Dermis blood vessel endothelial cell (primary cell): ENCODE measurements around the gene TYMP. TPM values are rescaled to one million over a fixed set of nuclear protein-coding genes. Genes with fewer than 3 reads are reported as not detected.
"Not testable (repeated sequence)": the region's sequence is repeated elsewhere in the genome, so short reads cannot be mapped to it uniquely, and the experiment has no call there.

Experiments
- DNase-seq: peaks from one replicate; pipeline ENCODE4 v3.0.0; 2010
- total RNA-seq: library from RNA; depleted of rRNA; stranded (reverse); fragments of >200 nt; gene quantifications from 2 replicates; pipeline ENCODE4 v1.2.3, GENCODE V29; 2014

Gene TYMP
- total RNA-seq, 1 donor from 2014 or later, result 53.1 TPM

GRCh38 chr22:50523806-50524675, 5.8 kb downstream of the TYMP start:
- no peak for DNase-seq

GRCh38 chr22:50523458-50523805, 6.4 kb downstream of the TYMP start:
- DNase-seq, result no peak

GRCh38 chr22:50522806-50523438, 6.9 kb downstream of the TYMP start:
- DNase-seq, result no peak

- DNase-seq, result no peak
Measured at GRCh38 chr22:50522208-50522805, 7.5 kb downstream of the TYMP start.

GRCh38 chr22:50521710-50522109, 8.1 kb downstream of the TYMP start:
- DNase-seq, result no peak

GRCh38 chr22:50520826-50521453, 8.9 kb downstream of the TYMP start:
- no peak for DNase-seq

- DNase-seq, result not testable (repeated sequence)
Measured at GRCh38 chr22:50520184-50520583, 9.6 kb downstream of the TYMP start.

- DNase-seq, result no peak
Measured at GRCh38 chr22:50519151-50519550, 10.7 kb downstream of the TYMP start.

- DNase-seq, result no peak
Measured at GRCh38 chr22:50518606-50519005, 11.2 kb downstream of the TYMP start.

- no peak for DNase-seq
Measured at GRCh38 chr22:50517495-50518260, 12.1 kb downstream of the TYMP start.

- DNase-seq, result no peak
Measured at GRCh38 chr22:50516891-50517290, 12.9 kb downstream of the TYMP start.

GRCh38 chr22:50516068-50516467, 13.7 kb downstream of the TYMP start:
- no peak for DNase-seq

GRCh38 chr22:50513175-50513574, 16.6 kb downstream of the TYMP start:
- no peak for DNase-seq

- DNase-seq, result no peak
Measured at GRCh38 chr22:50508897-50509296, 20.9 kb downstream of the TYMP start.

- DNase-seq, result peak; percentile 98
Measured at GRCh38 chr22:50507991-50508884, 21.6 kb downstream of the TYMP start, which contains the start of gene NCAPH2. Gene NCAPH2 (plus strand): TSS chr22:50508224. CDS start chr22:50508338, 114 bp downstream.

- no peak for DNase-seq
Measured at GRCh38 chr22:50507421-50507990, 22.3 kb downstream of the TYMP start, which contains the start of gene LMF2. Gene LMF2 (minus strand): TSS chr22:50507702. CDS start chr22:50507675, 27 bp downstream.

- DNase-seq, result peak; percentile 28
Measured at GRCh38 chr22:50506611-50507420, 23.0 kb downstream of the TYMP start.

- DNase-seq, result no peak
Measured at GRCh38 chr22:50505776-50506610, 23.8 kb downstream of the TYMP start.

GRCh38 chr22:50505276-50505775, 24.5 kb downstream of the TYMP start:
- DNase-seq, result no peak
